Type B pancreatic cell (in vitro differentiated cells): ENCODE results near the gene EFHB. TPM values are rescaled to one million over a fixed set of nuclear protein-coding genes. Genes with fewer than 3 reads are reported as not detected.

Experiments used
- DNase-seq: peaks from one replicate; pipeline ENCODE4 v3.0.0; 2021; ENCODE audit warnings: mixed read lengths; ENCODE audit not compliant: unreplicated experiment; ENCODE audit errors: extremely low spot score
- H3K27ac Mint-ChIP-seq: 2 replicates; pipeline ENCODE4 v1.8.0; 2021; ENCODE audit warnings: mild to moderate bottlenecking, mixed read lengths
- H3K27me3 Mint-ChIP-seq: 2 replicates; pipeline ENCODE4 v1.8.0; 2021; ENCODE audit warnings: mixed read lengths
- H3K36me3 Mint-ChIP-seq: 2 replicates; pipeline ENCODE4 v1.8.0; 2021; ENCODE audit warnings: mixed read lengths
- H3K4me1 Mint-ChIP-seq: one replicate; pipeline ENCODE4 v1.8.0; 2021; ENCODE audit warnings: mixed read lengths; ENCODE audit not compliant: unreplicated experiment
- H3K4me3 Mint-ChIP-seq: 2 replicates; pipeline ENCODE4 v1.8.0; 2021; ENCODE audit warnings: mild to moderate bottlenecking, mixed read lengths
- H3K9me3 Mint-ChIP-seq: 2 replicates; pipeline ENCODE4 v1.8.0; 2021; ENCODE audit warnings: mixed read lengths
- long read RNA-seq: library from polyadenylated mRNA; unstranded; transcript quantifications from one replicate; pipeline ENCODE4 v2.0.0, GENCODE V29; 2020
- total RNA-seq: library from RNA; stranded (reverse); gene quantifications from 2 replicates; pipeline ENCODE4 v1.2.1, GENCODE V29; 2021; ENCODE audit warnings: low replicate concordance
- TF ChIP-seq, protein P1 (sequence below): fragments of 200-600 bp; sonication (generic); conservative IDR thresholded peaks from 2 replicates; pipeline ENCODE4 v1.5.0; 2021; ENCODE audit warnings: antibody characterized with exemption, mild to moderate bottlenecking

Gene EFHB, protein sequence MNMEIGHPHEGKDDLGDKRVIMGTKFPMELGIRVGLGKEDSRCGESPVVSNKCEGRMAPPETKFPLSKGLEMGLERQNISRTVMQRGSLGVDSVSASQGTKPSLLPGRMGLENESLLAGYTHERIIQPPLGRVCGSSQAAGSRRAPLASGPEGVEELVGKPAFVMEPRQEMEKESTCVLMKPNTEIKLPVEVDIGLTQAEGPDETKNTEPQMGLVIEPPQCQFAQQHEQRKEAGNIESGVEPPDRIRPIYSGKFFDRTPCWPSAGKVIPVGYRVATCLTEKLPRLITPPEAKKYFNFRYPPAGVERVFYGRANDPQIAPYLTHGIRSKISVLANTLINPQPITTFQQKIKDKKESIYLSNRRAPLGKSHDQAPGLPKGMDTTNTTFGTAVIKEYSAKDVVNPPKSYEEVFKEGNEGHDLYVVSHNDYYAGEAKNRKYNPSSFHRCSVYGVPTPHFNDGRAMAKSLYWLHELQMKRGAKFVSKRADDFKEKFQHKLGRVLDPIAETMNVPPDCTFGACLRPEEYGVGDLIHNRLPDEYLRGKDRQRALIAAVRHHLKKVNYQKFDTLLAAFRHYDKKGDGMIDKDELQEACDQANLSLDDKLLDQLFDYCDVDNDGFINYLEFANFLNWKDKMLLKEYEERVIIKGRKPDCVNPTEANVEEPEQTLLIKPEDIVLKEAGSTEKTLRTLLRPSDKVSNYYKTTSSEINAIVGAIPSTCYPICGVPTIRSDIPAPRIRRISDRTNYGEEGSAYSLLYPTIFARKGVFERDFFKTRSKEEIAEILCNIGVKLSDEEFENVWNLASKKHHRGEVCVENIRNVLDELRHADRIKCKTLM
- total RNA-seq: 0.71 and 1.8 TPM in 2 replicates
- long read RNA-seq, partial matches to known transcripts: 2 of 3 reads
- long read RNA-seq, other reads (novel, unspliced or antisense): 0 of 3 reads

DNA sequence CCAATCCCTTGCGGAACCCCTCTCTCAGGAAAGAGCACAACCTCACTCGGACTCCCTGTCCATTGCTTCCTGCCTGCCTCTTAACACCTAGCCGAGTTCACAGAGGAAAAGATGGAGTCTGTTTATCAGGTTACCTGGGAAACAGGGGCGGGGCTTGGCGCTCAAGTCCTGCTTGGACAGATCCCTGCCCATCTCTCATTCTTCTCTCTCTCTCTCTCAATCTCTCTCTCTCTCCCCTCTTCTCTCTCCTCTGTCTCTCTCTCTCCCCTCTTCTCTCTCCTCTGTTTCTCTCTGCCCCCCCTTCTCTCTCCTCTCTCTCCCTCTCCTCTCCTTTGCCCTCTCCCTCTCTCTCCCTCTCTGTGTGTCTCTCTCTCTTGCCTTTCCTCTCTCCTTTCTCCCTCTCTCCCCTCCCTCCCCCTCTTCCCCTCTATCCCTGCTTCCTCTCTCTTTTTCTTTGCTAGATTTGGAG is at the start of gene EFHB:
Gene EFHB, minus strand, starts transcription at position 120 of the 469 bp plus-strand sequence. CDS start 199 bp downstream, outside the sequence.
- no peaks in the 10 kb centered on the region for H3K4me1 Mint-ChIP-seq
- no peaks in the 10 kb centered on the region for H3K36me3 Mint-ChIP-seq
- H3K27ac Mint-ChIP-seq: peak within 1 kb of the TSS; percentile 76
- DNase-seq: no peak
- TF ChIP-seq, protein P1, sequence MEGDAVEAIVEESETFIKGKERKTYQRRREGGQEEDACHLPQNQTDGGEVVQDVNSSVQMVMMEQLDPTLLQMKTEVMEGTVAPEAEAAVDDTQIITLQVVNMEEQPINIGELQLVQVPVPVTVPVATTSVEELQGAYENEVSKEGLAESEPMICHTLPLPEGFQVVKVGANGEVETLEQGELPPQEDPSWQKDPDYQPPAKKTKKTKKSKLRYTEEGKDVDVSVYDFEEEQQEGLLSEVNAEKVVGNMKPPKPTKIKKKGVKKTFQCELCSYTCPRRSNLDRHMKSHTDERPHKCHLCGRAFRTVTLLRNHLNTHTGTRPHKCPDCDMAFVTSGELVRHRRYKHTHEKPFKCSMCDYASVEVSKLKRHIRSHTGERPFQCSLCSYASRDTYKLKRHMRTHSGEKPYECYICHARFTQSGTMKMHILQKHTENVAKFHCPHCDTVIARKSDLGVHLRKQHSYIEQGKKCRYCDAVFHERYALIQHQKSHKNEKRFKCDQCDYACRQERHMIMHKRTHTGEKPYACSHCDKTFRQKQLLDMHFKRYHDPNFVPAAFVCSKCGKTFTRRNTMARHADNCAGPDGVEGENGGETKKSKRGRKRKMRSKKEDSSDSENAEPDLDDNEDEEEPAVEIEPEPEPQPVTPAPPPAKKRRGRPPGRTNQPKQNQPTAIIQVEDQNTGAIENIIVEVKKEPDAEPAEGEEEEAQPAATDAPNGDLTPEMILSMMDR: no peak
- H3K27me3 Mint-ChIP-seq: no peaks in the 10 kb centered on the region
- peak within 1 kb of the TSS; percentile 72 for H3K4me3 Mint-ChIP-seq
- peaks cover 4% of the 10 kb centered on the region for H3K9me3 Mint-ChIP-seq

DNA sequence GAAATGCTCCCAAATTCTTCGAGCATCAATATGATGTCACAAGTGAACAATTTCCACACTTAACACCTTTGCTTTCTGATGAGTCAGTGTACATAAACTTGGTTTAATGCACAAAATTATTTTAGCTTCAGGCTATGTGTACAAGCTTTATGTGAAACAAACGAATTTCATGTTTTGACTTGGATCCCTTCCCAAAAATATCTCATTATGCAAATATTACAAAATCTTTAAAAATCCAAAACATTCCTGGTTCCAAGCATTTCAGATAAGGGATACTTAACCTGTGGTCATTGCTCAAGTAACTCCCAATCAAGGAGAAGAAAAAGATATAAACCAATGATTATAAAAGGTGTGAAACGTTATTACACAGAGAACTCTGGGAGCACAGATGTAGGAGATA is 38.0 kb upstream of the EFHB start:
- H3K4me3 Mint-ChIP-seq: no peak overlapping the region
- DNase-seq: no peak
- H3K27me3 Mint-ChIP-seq: no peaks in the 10 kb centered on the region
- H3K4me1 Mint-ChIP-seq: peaks cover 12% of the 10 kb centered on the region
- TF ChIP-seq, protein P1: no peak
- no peaks in the 10 kb centered on the region for H3K9me3 Mint-ChIP-seq
- peaks cover 26% of the 10 kb centered on the region for H3K36me3 Mint-ChIP-seq
- no peak overlapping the region for H3K27ac Mint-ChIP-seq

DNA sequence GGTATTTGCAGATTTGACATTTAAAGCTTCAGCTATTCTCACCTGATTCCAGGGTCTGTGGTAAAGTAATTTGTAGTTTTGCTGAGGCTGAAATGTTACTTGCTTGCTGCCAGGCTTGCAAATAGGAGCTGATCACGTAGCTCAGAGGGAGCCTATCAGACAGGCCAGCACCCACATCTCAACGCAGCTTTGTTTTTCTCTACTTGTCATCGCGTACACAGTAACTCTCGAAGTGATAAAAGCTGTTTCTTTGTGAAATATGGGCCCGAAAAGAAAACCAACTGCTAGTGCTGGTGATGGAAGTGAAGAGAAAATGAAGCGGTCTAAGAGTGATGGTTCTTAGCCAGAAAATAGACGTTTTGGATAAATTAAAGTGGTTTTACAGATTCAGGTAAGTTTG is 36.3 kb upstream of the EFHB start:
- no peak for DNase-seq
- no peaks in the 10 kb centered on the region for H3K27me3 Mint-ChIP-seq
- peaks cover 26% of the 10 kb centered on the region for H3K36me3 Mint-ChIP-seq
- H3K4me3 Mint-ChIP-seq: no peak overlapping the region
- TF ChIP-seq, protein P1: no peak
- peaks cover 12% of the 10 kb centered on the region for H3K4me1 Mint-ChIP-seq
- H3K9me3 Mint-ChIP-seq: no peaks in the 10 kb centered on the region
- H3K27ac Mint-ChIP-seq: no peak overlapping the region

DNA sequence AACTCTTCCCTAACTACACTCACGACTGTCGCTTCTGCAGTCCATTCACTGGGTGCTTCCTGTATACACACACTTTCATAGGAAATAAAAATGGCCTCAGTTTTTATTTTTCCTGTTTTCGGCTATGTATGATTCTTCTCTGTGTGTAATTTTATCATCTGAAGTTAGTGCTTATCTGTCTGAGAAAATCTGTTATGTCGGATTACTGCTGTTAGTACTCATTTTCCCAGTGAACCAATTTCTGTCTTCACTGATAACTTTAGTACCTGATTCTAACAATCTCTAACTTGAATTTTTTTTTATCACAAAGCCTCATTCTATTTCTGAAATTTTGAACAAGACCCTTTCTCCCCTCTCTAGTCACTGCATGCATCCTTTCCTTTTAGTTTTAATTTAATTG is 33.8 kb upstream of the EFHB start:
- no peak overlapping the region for H3K27ac Mint-ChIP-seq
- TF ChIP-seq, protein P1: no peak
- peaks cover 12% of the 10 kb centered on the region for H3K4me1 Mint-ChIP-seq
- H3K9me3 Mint-ChIP-seq: no peaks in the 10 kb centered on the region
- DNase-seq: no peak
- no peaks in the 10 kb centered on the region for H3K27me3 Mint-ChIP-seq
- no peak overlapping the region for H3K4me3 Mint-ChIP-seq
- peaks cover 20% of the 10 kb centered on the region for H3K36me3 Mint-ChIP-seq

DNA sequence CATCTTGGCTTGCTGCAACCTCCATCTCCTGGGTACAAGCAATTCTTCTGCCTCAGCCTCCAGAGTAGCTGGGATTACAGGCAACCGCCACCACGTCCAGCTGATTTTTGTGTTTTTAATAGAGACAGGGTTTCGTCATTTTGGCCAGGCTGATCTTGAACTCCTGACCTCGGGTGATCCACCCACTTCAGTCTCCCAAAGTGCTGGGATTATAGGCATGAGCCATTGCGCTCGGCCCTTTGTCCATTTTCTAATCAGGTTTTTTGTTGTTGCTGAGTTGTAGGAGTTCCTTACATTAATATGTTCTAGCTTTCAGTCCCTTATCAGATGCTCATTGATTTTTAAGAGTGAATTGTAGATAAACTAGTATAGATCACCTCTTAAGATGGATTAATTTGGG is 33.2 kb upstream of the EFHB start:
- H3K36me3 Mint-ChIP-seq: peaks cover 16% of the 10 kb centered on the region
- no peak overlapping the region for H3K27ac Mint-ChIP-seq

More for the DNA sequence above, 33.2 kb upstream of the EFHB start:
- TF ChIP-seq, protein P1: no peak
- H3K4me3 Mint-ChIP-seq: no peak overlapping the region
- H3K4me1 Mint-ChIP-seq: peaks cover 12% of the 10 kb centered on the region
- no peaks in the 10 kb centered on the region for H3K27me3 Mint-ChIP-seq
- no peak for DNase-seq
- H3K9me3 Mint-ChIP-seq: no peaks in the 10 kb centered on the region
